ENCODE data around the gene SNX33. TPM values are rescaled to one million over a fixed set of nuclear protein-coding genes. Genes with fewer than 3 reads are reported as not detected.
A peak's percentile ranks its signal among the peaks of the same experiment; 100 is the strongest.
"Not testable (repeated sequence)": the region's sequence is repeated elsewhere in the genome, so short reads cannot be mapped to it uniquely, and the experiment has no call there.

SNX33 gene
- total RNA-seq (2014; rRNA removed; shearing (Covaris generic)) = 7.1 and 8.1 TPM in 2 replicates

GRCh38 chr15:75647370-75648155 is at the start of gene SNX33:
Gene SNX33, plus strand, starts transcription at chr15:75647912. Its CDS starts 1,191 bp downstream, at chr15:75649103.
- peak; percentile 86 for DNase-seq (ENCODE audit: low read depth)

- no peak for DNase-seq (ENCODE audit: low read depth)
These were observed 49.4 kb upstream of the SNX33 start for GRCh38 chr15:75598361-75598760.

GRCh38 chr15:75599401-75599800 is 48.3 kb upstream of the SNX33 start:
- DNase-seq (ENCODE audit: low read depth) = peak; percentile 28

GRCh38 chr15:75606026-75606425 is 41.7 kb upstream of the SNX33 start:
- DNase-seq (ENCODE audit: low read depth) = no peak

GRCh38 chr15:75606711-75607699 is 40.7 kb upstream of the SNX33 start:
- DNase-seq (ENCODE audit: low read depth) = no peak

GRCh38 chr15:75616766-75617165 is 30.9 kb upstream of the SNX33 start:
- no peak for DNase-seq (ENCODE audit: low read depth)

- DNase-seq (ENCODE audit: low read depth) = peak; percentile 64
These were observed 27.5 kb upstream of the SNX33 start for GRCh38 chr15:75620058-75620820.

- DNase-seq (ENCODE audit: low read depth) = peak; percentile 82
These were observed 26.8 kb upstream of the SNX33 start for GRCh38 chr15:75620841-75621391.

- DNase-seq (ENCODE audit: low read depth) = no peak
These were observed 25.2 kb upstream of the SNX33 start for GRCh38 chr15:75622505-75622904.

- peak; percentile 90 for DNase-seq (ENCODE audit: low read depth)
These were observed 22.0 kb upstream of the SNX33 start, which contains the start of gene SNUPN for GRCh38 chr15:75625542-75626347. Gene SNUPN, minus strand, starts transcription at chr15:75625725. Its CDS starts 4,674 bp downstream, at chr15:75621051.

- DNase-seq (ENCODE audit: low read depth) = no peak
These were observed 15.8 kb upstream of the SNX33 start for GRCh38 chr15:75631935-75632334.

- not testable (repeated sequence) for DNase-seq (ENCODE audit: low read depth)
These were observed 13.8 kb upstream of the SNX33 start for GRCh38 chr15:75633922-75634321.

GRCh38 chr15:75636026-75636425 is 11.7 kb upstream of the SNX33 start:
- DNase-seq (ENCODE audit: low read depth) = no peak

- DNase-seq (ENCODE audit: low read depth) = no peak
These were observed 10.3 kb upstream of the SNX33 start for GRCh38 chr15:75637245-75638009.

- DNase-seq (ENCODE audit: low read depth) = peak; percentile 13
These were observed 8.5 kb upstream of the SNX33 start for GRCh38 chr15:75639191-75639708.

GRCh38 chr15:75639709-75640482 is 7.8 kb upstream of the SNX33 start, which contains the start of gene IMP3:
Gene IMP3, minus strand, starts transcription at chr15:75640224. Its CDS starts 56 bp downstream, at chr15:75640168.
- DNase-seq (ENCODE audit: low read depth) = peak; percentile 98

GRCh38 chr15:75640483-75641178 is 7.1 kb upstream of the SNX33 start:
- DNase-seq (ENCODE audit: low read depth) = peak; percentile 74

- DNase-seq (ENCODE audit: low read depth) = no peak
These were observed 6.6 kb upstream of the SNX33 start for GRCh38 chr15:75641179-75641503.
